Activated CD4-positive, alpha-beta T cell treated with anti-CD3 and anti-CD28 coated beads for 36 hours (primary cell): ENCODE results near the gene OR56B4. TPM values are rescaled to one million over a fixed set of nuclear protein-coding genes. Genes with fewer than 3 reads are reported as not detected.
"Not testable (repeated sequence)": the region's sequence is repeated elsewhere in the genome, so short reads cannot be mapped to it uniquely, and the experiment has no call there.

Experiments
- ATAC-seq: fragments of 200-7000 bp; cut with Tn5 transposase; one replicate; pipeline ENCODE4 v1.10.0; 2021; ENCODE audit warnings: mild to moderate bottlenecking, moderate library complexity
- CTCF ChIA-PET: fragments of 350-600 bp; sonication (Branson Sonifier 250); formaldehyde crosslinking; loops from one replicate; lab custom pipeline; 2021; ENCODE audit warnings: antibody characterized with exemption; lab: Charles Lee
- POLR2A ChIA-PET: fragments of 350-600 bp; sonication (Branson Sonifier 250); formaldehyde crosslinking; loops from one replicate; lab custom pipeline; 2021; ENCODE audit warnings: antibody characterized with exemption, inconsistent platforms; lab: Charles Lee
- DNase-seq: peaks from one replicate; pipeline ENCODE4 v3.0.0-alpha.2; 2020
- H3K27ac Mint-ChIP-seq: one replicate; pipeline ENCODE4 v1.8.0; 2021; ENCODE audit warnings: mixed read lengths
- H3K27me3 Mint-ChIP-seq: one replicate; pipeline ENCODE4 v1.8.0; 2021; ENCODE audit warnings: mixed read lengths
- H3K36me3 Mint-ChIP-seq: one replicate; pipeline ENCODE4 v1.8.0; 2021; ENCODE audit warnings: low read depth, mixed read lengths
- H3K4me1 Mint-ChIP-seq: one replicate; pipeline ENCODE4 v1.8.0; 2021; ENCODE audit warnings: mixed read lengths
- H3K4me3 Mint-ChIP-seq: one replicate; pipeline ENCODE4 v1.8.0; 2021; ENCODE audit warnings: mild to moderate bottlenecking, moderate library complexity, mixed read lengths
- H3K9me3 Mint-ChIP-seq: one replicate; pipeline ENCODE4 v1.8.0; 2021; ENCODE audit warnings: low read depth, mixed read lengths
- intact Hi-C, 2 experiments: fragments of 100-400 bp; cut with DNase I in 1 of 2; cut with micrococcal nuclease in 1 of 2; formaldehyde crosslinking; loops; one replicate each; pipeline versions ENCODE4 v1.14.2 to v1.15.1; 2022 to 2024; cut with DNase I, micrococcal nuclease
- total RNA-seq, 2 experiments: library from RNA; stranded (reverse); gene quantifications; one replicate each; pipeline ENCODE4 v1.2.3, GENCODE V29; 2021

OR56B4 gene
- total RNA-seq, 2 experiments from 2014 or later: not detected

GRCh38 chr11:6099577-6099976, 7.9 kb upstream of the OR56B4 start:
- POLR2A ChIA-PET: no interaction called here
- Mint-ChIP-seq H3K4me3 (no peak overlapping the region), H3K9me3 (no peaks in the 10 kb centered on the region), H3K4me1 (peaks cover under 1% of the 10 kb centered on the region), H3K27me3 (peaks cover 4% of the 10 kb centered on the region), H3K36me3 (no peaks in the 10 kb centered on the region), H3K27ac (no peak overlapping the region)
- CTCF ChIA-PET: interaction anchor here (0.6 kb wide), 2 partner anchors 1208 to 1918 kb away, joined by 3 read pairs; no protein-coding TSS in a partner anchor
- intact Hi-C loops: no loop called here
- DNase-seq: no peak
- no peak for ATAC-seq

DNA sequence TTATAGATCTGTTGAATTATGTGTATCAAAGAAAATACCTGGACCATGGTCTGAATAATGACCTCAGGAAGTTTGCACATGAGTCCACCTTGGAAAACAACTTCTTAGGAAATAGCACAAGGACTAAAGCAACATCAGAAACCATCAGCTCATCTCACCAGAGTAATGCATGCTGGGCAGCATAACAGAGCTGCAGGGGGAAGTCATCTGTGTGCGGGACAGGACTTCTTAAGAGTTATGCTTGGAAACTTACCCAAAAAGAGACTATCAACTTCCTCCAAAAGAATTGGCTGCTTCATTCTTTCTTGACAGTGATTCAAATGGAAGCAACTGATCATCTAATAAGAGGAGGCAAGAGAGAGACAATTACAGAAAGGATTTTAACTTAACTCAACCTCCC, 2.5 kb downstream of the OR56B4 start:
- no peak for ATAC-seq
- POLR2A ChIA-PET: no interaction called here
- H3K4me3 Mint-ChIP-seq: no peak overlapping the region
- no peak for DNase-seq
- no peaks in the 10 kb centered on the region for H3K36me3 Mint-ChIP-seq
- no peak overlapping the region for H3K27ac Mint-ChIP-seq
- H3K4me1 Mint-ChIP-seq: no peaks in the 10 kb centered on the region
- CTCF ChIA-PET: interaction anchor here (0.8 kb wide), 1 partner anchor 14 kb away, joined by 3 read pairs; no protein-coding TSS in a partner anchor
- no peaks in the 10 kb centered on the region for H3K9me3 Mint-ChIP-seq
- intact Hi-C loops: no loop called here
- peaks cover 10% of the 10 kb centered on the region for H3K27me3 Mint-ChIP-seq

GRCh38 chr11:6111673-6112072, 4.2 kb downstream of the OR56B4 start:
- Mint-ChIP-seq H3K4me1 (no peaks in the 10 kb centered on the region), H3K4me3 (no peak overlapping the region), H3K36me3 (no peaks in the 10 kb centered on the region), H3K27me3 (peaks cover 6% of the 10 kb centered on the region), H3K27ac (no peak overlapping the region), H3K9me3 (no peaks in the 10 kb centered on the region)
- POLR2A ChIA-PET: no interaction called here
- CTCF ChIA-PET: no interaction called here
- DNase-seq (no peak), ATAC-seq (no peak)
- intact Hi-C loops: no loop called here

DNA sequence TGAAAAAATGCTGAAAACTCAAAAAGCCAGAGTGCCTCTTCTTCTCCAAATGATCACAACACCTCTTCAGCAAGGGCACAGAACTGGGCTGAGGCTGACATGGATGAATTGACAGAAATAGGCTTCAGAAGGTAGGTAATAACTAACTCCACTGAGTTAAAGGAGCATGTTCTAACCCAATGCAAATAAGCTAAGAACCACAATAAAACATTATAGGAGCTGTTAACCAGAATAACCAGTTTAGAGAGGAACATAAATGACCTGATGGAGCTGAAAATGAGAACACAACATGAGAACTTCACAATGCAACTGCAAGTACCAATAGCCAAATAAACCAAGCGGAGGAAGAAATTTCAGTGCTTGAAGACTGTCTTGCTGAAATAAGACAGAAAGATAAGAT, 9.2 kb downstream of the OR56B4 start:
- H3K9me3 Mint-ChIP-seq: peaks cover 7% of the 10 kb centered on the region
- DNase-seq (no peak), ATAC-seq (no peak)
- no peak overlapping the region for H3K27ac Mint-ChIP-seq
- ChIA-PET POLR2A (no interaction called here), CTCF (interaction anchor here (0.7 kb wide), 2 partner anchors 1276 to 1420 kb away, joined by 3 to 5 read pairs; no protein-coding TSS in a partner anchor)
- H3K4me3 Mint-ChIP-seq: no peak overlapping the region
- intact Hi-C loops: no loop called here
- no peaks in the 10 kb centered on the region for H3K36me3 Mint-ChIP-seq
- no peaks in the 10 kb centered on the region for H3K4me1 Mint-ChIP-seq
- H3K27me3 Mint-ChIP-seq: peaks cover 8% of the 10 kb centered on the region

DNA sequence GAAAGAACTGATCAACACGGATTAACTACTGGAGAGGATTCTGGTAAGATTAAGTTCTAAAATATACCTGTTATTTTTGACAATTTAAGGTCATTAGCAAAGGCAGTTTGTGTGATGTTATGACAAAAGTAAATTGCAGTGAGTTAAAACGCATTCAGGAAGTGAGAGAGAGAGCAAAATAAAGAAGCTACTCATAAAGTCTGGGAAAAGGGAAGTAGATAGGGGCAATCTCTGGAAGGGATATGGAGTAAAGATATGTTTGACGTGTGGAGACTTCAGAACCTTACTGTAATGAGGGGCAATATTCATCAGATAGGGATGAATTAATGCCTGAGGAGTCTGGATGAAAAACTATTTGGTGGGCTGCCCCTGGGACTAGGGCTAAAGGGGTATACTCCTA, 16.8 kb downstream of the OR56B4 start:
- intact Hi-C loops: no loop called here
- ATAC-seq (no peak), DNase-seq (no peak)
- no peaks in the 10 kb centered on the region for H3K4me1 Mint-ChIP-seq
- H3K27me3 Mint-ChIP-seq: peaks cover 2% of the 10 kb centered on the region
- H3K9me3 Mint-ChIP-seq: no peaks in the 10 kb centered on the region
- no peak overlapping the region for H3K4me3 Mint-ChIP-seq
- no peak overlapping the region for H3K27ac Mint-ChIP-seq
- ChIA-PET CTCF (interaction anchor here (0.7 kb wide), 1 partner anchor 14 kb away, joined by 3 read pairs; no protein-coding TSS in a partner anchor), POLR2A (no interaction called here)
- H3K36me3 Mint-ChIP-seq: no peaks in the 10 kb centered on the region

DNA sequence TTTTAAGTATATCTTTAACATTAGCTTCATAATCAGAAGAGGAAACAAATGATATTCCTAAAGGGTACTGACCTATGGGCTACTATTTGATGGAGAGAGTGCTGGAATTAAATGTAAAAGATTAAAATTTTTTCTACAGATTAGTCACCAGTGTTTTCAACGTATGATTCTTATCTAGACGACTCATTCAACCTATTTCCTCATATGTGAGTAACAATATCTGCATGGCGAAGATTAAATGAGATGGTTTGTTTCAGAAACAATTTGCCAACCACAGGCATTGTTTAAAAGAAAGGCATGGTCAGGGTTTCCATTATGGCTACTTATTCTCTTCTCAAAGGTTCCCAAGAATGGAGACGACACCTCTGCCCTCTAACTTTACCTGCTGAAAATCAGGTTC, 20.4 kb downstream of the OR56B4 start:
- Mint-ChIP-seq H3K4me3 (no peak overlapping the region), H3K4me1 (no peaks in the 10 kb centered on the region), H3K27me3 (peaks cover 2% of the 10 kb centered on the region), H3K9me3 (no peaks in the 10 kb centered on the region), H3K36me3 (no peaks in the 10 kb centered on the region), H3K27ac (no peak overlapping the region)
- ATAC-seq (peak; percentile 23), DNase-seq (no peak)
- ChIA-PET POLR2A (no interaction called here), CTCF (no interaction called here)
- intact Hi-C loops: no loop called here

DNA sequence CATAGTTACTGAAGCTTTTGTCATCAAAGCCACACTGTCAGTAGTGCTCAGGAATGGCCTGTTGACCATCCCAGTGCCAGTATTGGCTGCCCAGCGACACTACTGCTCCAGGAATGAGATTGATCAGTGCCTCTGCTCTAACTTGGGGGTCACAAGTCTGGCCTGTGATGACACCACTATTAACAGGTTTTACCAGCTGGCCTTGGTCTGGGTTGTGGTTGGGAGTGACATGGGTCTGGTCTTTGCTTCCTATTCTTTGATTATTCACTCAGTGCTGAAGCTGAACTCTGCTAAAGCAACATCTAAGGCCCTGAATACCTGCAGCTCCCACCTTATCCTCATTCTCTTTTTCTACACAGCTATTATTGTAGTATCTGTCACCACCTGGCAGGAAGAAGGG, 21.5 kb downstream of the OR56B4 start:
- DNase-seq (no peak), ATAC-seq (no peak)
- no peaks in the 10 kb centered on the region for H3K4me1 Mint-ChIP-seq
- CTCF ChIA-PET: no interaction called here
- POLR2A ChIA-PET: no interaction called here
- H3K9me3 Mint-ChIP-seq: no peaks in the 10 kb centered on the region
- no peaks in the 10 kb centered on the region for H3K36me3 Mint-ChIP-seq
- no peak overlapping the region for H3K27ac Mint-ChIP-seq
- no peak overlapping the region for H3K4me3 Mint-ChIP-seq
- intact Hi-C loops: no loop called here
- H3K27me3 Mint-ChIP-seq: peaks cover 2% of the 10 kb centered on the region

DNA sequence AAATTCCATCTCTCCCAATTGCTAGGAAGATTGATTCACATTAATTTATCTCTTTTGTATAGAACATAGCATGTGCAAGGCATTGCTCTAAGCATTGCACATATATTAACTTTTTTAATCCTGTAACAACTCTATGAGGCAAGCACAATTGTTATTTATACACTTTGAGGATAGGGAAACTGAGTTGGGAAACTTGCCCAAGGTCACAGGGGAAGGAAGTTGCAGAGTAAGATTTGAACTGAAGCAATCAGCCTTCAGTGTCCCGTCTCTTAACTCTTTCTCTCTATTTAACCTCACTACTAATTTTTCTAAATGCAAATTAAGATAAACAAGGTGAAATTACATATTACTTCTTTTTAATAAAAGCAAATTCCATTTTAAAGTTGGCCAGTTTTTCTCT, 22.2 kb downstream of the OR56B4 start:
- Mint-ChIP-seq H3K36me3 (no peaks in the 10 kb centered on the region), H3K4me3 (no peak overlapping the region), H3K27me3 (peaks cover 3% of the 10 kb centered on the region), H3K27ac (no peak overlapping the region), H3K9me3 (no peaks in the 10 kb centered on the region), H3K4me1 (no peaks in the 10 kb centered on the region)
- ChIA-PET CTCF (no interaction called here), POLR2A (no interaction called here)
- intact Hi-C loops: no loop called here
- DNase-seq (no peak), ATAC-seq (no peak)

DNA sequence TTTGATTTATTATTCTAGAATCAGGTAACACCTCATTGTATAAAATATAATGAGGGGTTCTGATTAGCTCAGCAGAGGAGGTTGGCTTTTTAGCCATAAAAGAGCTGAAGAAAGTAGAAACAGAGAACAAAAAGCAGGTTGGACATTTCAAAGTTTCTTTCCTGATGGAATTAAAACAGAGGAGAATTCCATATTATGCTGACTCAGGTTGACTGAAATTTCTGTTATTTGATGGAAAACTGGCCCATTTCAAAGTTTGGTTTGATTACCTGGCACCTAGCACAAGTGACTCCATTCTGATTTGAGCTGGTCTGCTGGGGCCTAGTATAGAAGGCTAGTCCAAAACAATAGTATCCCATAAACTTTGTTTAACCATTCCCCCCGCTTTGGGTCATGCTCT, 24.9 kb downstream of the OR56B4 start:
- H3K27ac Mint-ChIP-seq: no peak overlapping the region
- no peak overlapping the region for H3K4me3 Mint-ChIP-seq
- no peaks in the 10 kb centered on the region for H3K36me3 Mint-ChIP-seq
- no peaks in the 10 kb centered on the region for H3K9me3 Mint-ChIP-seq
- peaks cover 4% of the 10 kb centered on the region for H3K27me3 Mint-ChIP-seq
- CTCF ChIA-PET: interaction anchor here (1.1 kb wide), 1 partner anchor 231 kb away, joined by 3 read pairs; no protein-coding TSS in a partner anchor
- no peaks in the 10 kb centered on the region for H3K4me1 Mint-ChIP-seq
- intact Hi-C loops: no loop called here
- DNase-seq (no peak), ATAC-seq (no peak)
- POLR2A ChIA-PET: no interaction called here

- DNase-seq, H3K36me3 Mint-ChIP-seq, H3K4me3 Mint-ChIP-seq, ATAC-seq, H3K27ac Mint-ChIP-seq, H3K27me3 Mint-ChIP-seq, H3K4me1 Mint-ChIP-seq, H3K9me3 Mint-ChIP-seq, POLR2A ChIA-PET, intact Hi-C loops: not testable (repeated sequence)
- CTCF ChIA-PET: interaction anchor here (1.0 kb wide), 1 partner anchor 1559 kb away, joined by 3 read pairs; no protein-coding TSS in a partner anchor
Observed at GRCh38 chr11:6135936-6136335, 28.5 kb downstream of the OR56B4 start.

- Mint-ChIP-seq H3K9me3 (no peaks in the 10 kb centered on the region), H3K36me3 (no peaks in the 10 kb centered on the region), H3K27ac (no peak overlapping the region), H3K4me1 (no peaks in the 10 kb centered on the region), H3K4me3 (no peak overlapping the region), H3K27me3 (peaks cover 8% of the 10 kb centered on the region)
- ATAC-seq (no peak), DNase-seq (no peak)
- CTCF ChIA-PET: interaction anchor here (0.6 to 0.9 kb wide), 2 partner anchors 32 to 221 kb away, joined by 3 read pairs; no protein-coding TSS in a partner anchor
- POLR2A ChIA-PET: no interaction called here
- intact Hi-C loops: no loop called here
Observed at GRCh38 chr11:6142936-6143335, 35.5 kb downstream of the OR56B4 start.

DNA sequence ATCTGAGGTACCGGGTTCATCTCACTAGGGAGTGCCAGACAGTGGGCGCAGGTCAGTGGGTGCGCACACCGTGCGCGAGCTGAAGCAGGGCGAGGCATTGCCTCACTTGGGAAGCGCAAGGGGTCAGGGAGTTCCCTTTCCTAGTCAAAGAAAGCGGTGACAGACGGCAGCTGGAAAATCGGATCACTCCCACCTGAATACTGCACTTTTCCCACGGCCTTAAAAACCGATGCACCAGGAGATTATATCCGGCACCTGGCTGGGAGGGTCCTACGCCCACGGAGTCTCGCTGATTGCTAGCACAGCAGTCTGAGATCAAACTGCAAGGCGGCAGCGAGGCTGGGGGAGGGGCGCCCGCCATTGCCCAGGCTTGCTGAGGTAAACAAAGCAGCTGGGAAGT, 36.3 kb downstream of the OR56B4 start:
- ATAC-seq, H3K4me3 Mint-ChIP-seq, H3K9me3 Mint-ChIP-seq, DNase-seq, H3K36me3 Mint-ChIP-seq, H3K4me1 Mint-ChIP-seq, CTCF ChIA-PET, POLR2A ChIA-PET, H3K27me3 Mint-ChIP-seq, H3K27ac Mint-ChIP-seq, intact Hi-C loops: not testable (repeated sequence)
